Transverse colon (tissue), 4 donors: ENCODE results near the gene SCN4B. TPM values are rescaled to one million over a fixed set of nuclear protein-coding genes. Genes with fewer than 3 reads are reported as not detected.

ENCODE experiments used
- DNase-seq: peaks from one replicate; pipeline ENCODE4 v3.0.0-alpha.2; 2019
- H3K27ac ChIP-seq, 4 donors: fragments of 200-600 bp; sonication (generic); 2 replicates each; pipeline ENCODE4 v1.5.1; 2016 to 2018; ENCODE audit warnings: inconsistent platforms in 4 of 4
- H3K27me3 ChIP-seq: fragments of 200-600 bp; sonication (generic); 2 replicates; pipeline ENCODE4 v1.5.1; 2017; ENCODE audit warnings: inconsistent platforms
- H3K36me3 ChIP-seq, 4 donors: fragments of 200-600 bp; sonication (generic); 2 replicates each; pipeline ENCODE4 v1.5.1; 2017 to 2019; ENCODE audit warnings: inconsistent platforms in 4 of 4
- H3K4me1 ChIP-seq, 4 donors: fragments of 200-600 bp; sonication (generic); 2 replicates each; pipeline ENCODE4 v1.5.1; 2017 to 2020; ENCODE audit warnings: inconsistent platforms in 4 of 4
- H3K4me3 ChIP-seq, 4 donors: fragments of 200-600 bp; sonication (generic); 1 replicate in 1 of 4; 2 replicates in 3 of 4; pipeline versions ENCODE4 v1.5.1 to v1.6.1; 2017 to 2019; ENCODE audit warnings: inconsistent platforms in 4 of 4
- H3K9me3 ChIP-seq, 2 donors: fragments of 200-600 bp; sonication (generic); 2 replicates each; pipeline ENCODE4 v1.5.1; 2017 to 2019; ENCODE audit warnings: inconsistent platforms in 2 of 2
- EP300 ChIP-seq: sonication (generic); formaldehyde crosslinking; IDR thresholded peaks from one replicate; pipeline ENCODE4 v1.6.1; 2017; ENCODE audit warnings: antibody characterized with exemption, low read depth
- POLR2A ChIP-seq: fragments of 450-650 bp; IDR thresholded peaks from one replicate; pipeline ENCODE4 v1.6.1; 2016; ENCODE audit warnings: antibody characterized with exemption, mild to moderate bottlenecking, moderate library complexity
- POLR2AphosphoS5 ChIP-seq, 3 donors: sonication (generic); formaldehyde crosslinking; IDR thresholded peaks; one replicate each; pipeline ENCODE4 v1.6.1; 2016; ENCODE audit warnings: antibody characterized with exemption in 3 of 3
- WGBS, 2 donors: methylation state at CpG; one replicate each; pipeline ENCODE4 v1.1.5; 2018; ENCODE audit warnings: low coverage in 1 of 2; 5-methylcytosine and 5-hydroxymethylcytosine counted together
- in situ Hi-C, 4 donors: fragments of 200-750 bp; cut with MboI; loops; one replicate each; pipeline versions ENCODE4 v1.15.0 to v1.15.1; 2017; ENCODE audit warnings: low sequenced_read_pairs in 3 of 4, low pct_ligation_motif_present in 1 of 4, low pct_unique_long_range_greater_than_20kb in 1 of 4
- intact Hi-C: fragments of 100-400 bp; cut with DNase I; formaldehyde crosslinking; loops from one replicate; pipeline ENCODE4 v1.15.1; 2023; ENCODE audit warnings: low total_unique reads
- total RNA-seq, 4 donors: library from RNA; depleted of rRNA; stranded (reverse); fragments of >200 nt; gene quantifications; one replicate each; pipeline ENCODE4 v1.1.0, GENCODE V29; 2016
- TF ChIP-seq, protein P1 (sequence below), 5 experiments: fragments of 200-600 bp in 3 of 5; fragments of 450-650 bp in 2 of 5; sonication (generic) in 3 of 5; IDR thresholded peaks; 1 replicate in 2 of 5; 2 replicates in 3 of 5; pipeline ENCODE4 v1.5.1; 2016 to 2017; ENCODE audit warnings: antibody characterized with exemption in 5 of 5, inconsistent platforms in 3 of 5, mild to moderate bottlenecking in 2 of 5, moderate library complexity in 1 of 5

SCN4B gene
- total RNA-seq, 4 donors from 2014 or later: 0.41 to 1.1 (median 0.75) TPM; not detected in 1

- TF ChIP-seq POLR2A: no peak
- no peak for TF ChIP-seq POLR2AphosphoS5 (IDR thresholded peaks at IDR 0.05)
- no peak for TF ChIP-seq EP300
- TF ChIP-seq, protein P1, sequence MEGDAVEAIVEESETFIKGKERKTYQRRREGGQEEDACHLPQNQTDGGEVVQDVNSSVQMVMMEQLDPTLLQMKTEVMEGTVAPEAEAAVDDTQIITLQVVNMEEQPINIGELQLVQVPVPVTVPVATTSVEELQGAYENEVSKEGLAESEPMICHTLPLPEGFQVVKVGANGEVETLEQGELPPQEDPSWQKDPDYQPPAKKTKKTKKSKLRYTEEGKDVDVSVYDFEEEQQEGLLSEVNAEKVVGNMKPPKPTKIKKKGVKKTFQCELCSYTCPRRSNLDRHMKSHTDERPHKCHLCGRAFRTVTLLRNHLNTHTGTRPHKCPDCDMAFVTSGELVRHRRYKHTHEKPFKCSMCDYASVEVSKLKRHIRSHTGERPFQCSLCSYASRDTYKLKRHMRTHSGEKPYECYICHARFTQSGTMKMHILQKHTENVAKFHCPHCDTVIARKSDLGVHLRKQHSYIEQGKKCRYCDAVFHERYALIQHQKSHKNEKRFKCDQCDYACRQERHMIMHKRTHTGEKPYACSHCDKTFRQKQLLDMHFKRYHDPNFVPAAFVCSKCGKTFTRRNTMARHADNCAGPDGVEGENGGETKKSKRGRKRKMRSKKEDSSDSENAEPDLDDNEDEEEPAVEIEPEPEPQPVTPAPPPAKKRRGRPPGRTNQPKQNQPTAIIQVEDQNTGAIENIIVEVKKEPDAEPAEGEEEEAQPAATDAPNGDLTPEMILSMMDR (IDR thresholded peaks at IDR 0.05): no peak
- no peak overlapping the region for H3K4me3 ChIP-seq
- H3K27me3 ChIP-seq: no peaks in the 10 kb centered on the region
- no peaks in the 10 kb centered on the region for H3K4me1 ChIP-seq
- 79% methylated on average over 4 of the region's 4 CpGs; no CpG with 5 or more reads in 1 of the 2 donors for WGBS, 2 donors
- intact Hi-C loops: no loop called here
- H3K9me3 ChIP-seq: no peaks in the 10 kb centered on the region
- in situ Hi-C loops: no loop called here
- no peak for DNase-seq
- H3K27ac ChIP-seq: no peak overlapping the region
- no peaks in the 10 kb centered on the region for H3K36me3 ChIP-seq
Observed at GRCh38 chr11:118105657-118106305, 46.8 kb downstream of the SCN4B start.

GRCh38 chr11:118104491-118104890 lies 48.1 kb downstream of the SCN4B start:
- no peak for TF ChIP-seq POLR2A
- no peak for TF ChIP-seq EP300
- no peak for TF ChIP-seq POLR2AphosphoS5 (IDR thresholded peaks at IDR 0.05)
- TF ChIP-seq, protein P1 (IDR thresholded peaks at IDR 0.05): no peak
- H3K27me3 ChIP-seq: no peaks in the 10 kb centered on the region
- no peak for DNase-seq
- in situ Hi-C loops (no loop called here), intact Hi-C loops (no loop called here)
- no peaks in the 10 kb centered on the region for H3K4me1 ChIP-seq
- H3K27ac ChIP-seq: no peak overlapping the region
- no peak overlapping the region for H3K4me3 ChIP-seq
- no peaks in the 10 kb centered on the region for H3K9me3 ChIP-seq
- no peaks in the 10 kb centered on the region for H3K36me3 ChIP-seq
- 91% methylated on average over 6 of the region's 6 CpGs; no CpG with 5 or more reads in 1 of the 2 donors for WGBS, 2 donors

GRCh38 chr11:118102721-118103261 lies 49.8 kb downstream of the SCN4B start:
- no peak overlapping the region for H3K27ac ChIP-seq
- no peaks in the 10 kb centered on the region for H3K36me3 ChIP-seq
- H3K4me1 ChIP-seq: no peaks in the 10 kb centered on the region
- intact Hi-C loops: no loop called here
- no peak for TF ChIP-seq POLR2A
- no peak for TF ChIP-seq POLR2AphosphoS5 (IDR thresholded peaks at IDR 0.05)
- no peak for TF ChIP-seq EP300
- TF ChIP-seq, protein P1 (IDR thresholded peaks at IDR 0.05): no peak
- WGBS, 2 donors: 54 to 81% methylated on average over 3 to 13 of the region's 13 CpGs
- no peak overlapping the region for H3K4me3 ChIP-seq
- in situ Hi-C loops: no loop called here
- no peaks in the 10 kb centered on the region for H3K27me3 ChIP-seq
- no peaks in the 10 kb centered on the region for H3K9me3 ChIP-seq
- DNase-seq: no peak

GRCh38 chr11:118100691-118101232 lies 51.9 kb downstream of the SCN4B start:
- Histone ChIP-seq H3K36me3 (no peaks in the 10 kb centered on the region), H3K4me1 (no peaks in the 10 kb centered on the region), H3K9me3 (no peaks in the 10 kb centered on the region), H3K27me3 (no peaks in the 10 kb centered on the region), H3K4me3 (no peak overlapping the region), H3K27ac (no peak overlapping the region)
- TF ChIP-seq, protein P1 (IDR thresholded peaks at IDR 0.05): no peak
- in situ Hi-C loops (no loop called here), intact Hi-C loops (no loop called here)
- 62% methylated on average over 3 of the region's 3 CpGs; no CpG with 5 or more reads in 1 of the 2 donors for WGBS, 2 donors
- no peak for DNase-seq
